Measurements from ENCODE around the gene ELFN1. TPM values are rescaled to one million over a fixed set of nuclear protein-coding genes. Genes with fewer than 3 reads are reported as not detected.

ELFN1 gene
- total RNA-seq, 1 experiment from 2014 or later: 0.69 TPM

DNA sequence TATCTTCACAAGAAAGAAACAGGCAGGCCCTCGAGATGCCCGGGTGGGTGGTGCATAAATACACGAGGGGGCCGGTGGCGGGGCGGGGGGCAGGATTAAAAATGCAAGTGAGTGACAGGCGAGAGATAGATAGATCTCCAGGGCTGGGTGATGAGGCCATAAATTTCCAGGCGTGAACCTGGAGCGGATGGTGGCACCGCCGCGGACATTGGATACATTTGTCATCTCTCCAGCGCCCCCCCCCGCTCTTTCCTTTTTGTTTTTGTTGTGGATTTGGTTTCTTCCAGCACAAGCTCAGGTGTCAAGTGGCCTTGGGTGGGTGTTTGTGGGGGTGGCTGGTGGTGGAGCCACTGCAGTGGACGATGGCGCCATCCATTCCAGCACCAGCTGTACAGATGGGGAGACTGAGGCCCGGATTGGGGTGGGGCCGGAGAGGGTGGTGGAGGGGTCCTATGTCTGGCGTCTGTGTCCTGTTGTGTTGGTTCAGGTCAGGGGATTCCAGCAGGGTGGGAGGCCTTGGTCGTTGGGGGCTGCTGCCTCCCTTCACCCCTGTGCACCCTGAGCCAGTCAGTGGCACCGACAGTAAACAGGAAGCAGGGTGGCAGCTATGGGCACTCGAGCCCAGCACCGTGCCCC lies 2.9 kb downstream of the ELFN1 start:
- no TSS peak for BruUV-seq (replicated peaks)
- no peak overlapping the region for H3K4me3 ChIP-seq (ENCODE audit: low read length)
- H3K4me2 ChIP-seq (ENCODE audit: low read length): no peak overlapping the region
- no peak overlapping the region for H2AFZ ChIP-seq (ENCODE audit: low read length)
- no peaks in the 10 kb centered on the region for H3K9me2 ChIP-seq (replicated peaks; ENCODE audit: low read length)
- H3K36me3 ChIP-seq (ENCODE audit: low read depth, low read length): no peaks in the 10 kb centered on the region
- no peak overlapping the region for H3K27ac ChIP-seq (ENCODE audit: low read length)
- H3K79me2 ChIP-seq (ENCODE audit: low read length): no peaks in the 10 kb centered on the region
- H4K20me1 ChIP-seq (ENCODE audit: low read length): no peaks in the 10 kb centered on the region
- TF ChIP-seq CTCF (conservative IDR thresholded peaks at IDR 0.05; ENCODE audit: low read depth, low read length): no peak
- no peak for TF ChIP-seq EZH2 (IDR thresholded peaks at IDR 0.05; ENCODE audit: low read length, unreplicated experiment)
- TF ChIP-seq EZH2phosphoT487 (IDR thresholded peaks at IDR 0.05; ENCODE audit: borderline replicate concordance, low read length): no peak
- no peaks in the 10 kb centered on the region for H3F3A ChIP-seq (ENCODE audit: low read length, unreplicated experiment)
- ChIA-PET POLR2A (ENCODE audit: unreplicated experiment) (no interaction called here), CTCF (no interaction called here)
- ATAC-seq (no peak), DNase-seq (no peak)
- H3K9ac ChIP-seq (ENCODE audit: low read length): no peak overlapping the region
- peaks cover 64% of the 10 kb centered on the region for H3K27me3 ChIP-seq (ENCODE audit: low read length)
- H3K4me1 ChIP-seq (ENCODE audit: insufficient read depth, low read length): no peaks in the 10 kb centered on the region
- H3K9me3 ChIP-seq (ENCODE audit: low read length): no peaks in the 10 kb centered on the region
- intact Hi-C loops (cut with micrococcal nuclease): no loop called here

DNA sequence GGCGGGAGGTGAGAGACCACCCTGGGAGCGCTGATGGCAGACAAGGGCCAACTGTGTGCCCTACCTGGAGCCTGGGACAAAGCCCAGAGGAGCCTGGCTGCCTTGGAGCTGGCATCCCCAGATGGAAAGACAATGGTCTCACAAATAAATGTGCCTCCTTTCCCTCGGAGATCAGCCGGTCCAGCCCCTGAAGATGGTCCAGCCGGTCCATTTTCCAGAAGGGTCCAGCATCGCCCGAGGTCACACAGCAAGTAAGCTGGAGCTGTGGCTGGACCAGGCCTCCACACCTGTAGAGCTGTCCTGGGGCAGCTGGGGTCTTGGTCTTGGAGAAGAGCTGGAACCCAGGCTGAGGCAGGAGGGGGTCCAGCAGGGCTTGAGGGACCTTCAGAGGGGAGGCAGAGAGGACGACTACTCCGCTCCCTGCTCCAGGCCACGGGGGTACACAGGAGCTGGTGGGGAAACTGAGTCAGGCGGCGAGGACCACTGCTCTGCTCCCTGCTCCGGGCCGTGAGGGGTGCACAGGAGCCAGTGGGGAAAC lies 3.6 kb downstream of the ELFN1 start:
- no peaks in the 10 kb centered on the region for H3K79me2 ChIP-seq (ENCODE audit: low read length)
- no peaks in the 10 kb centered on the region for H3K36me3 ChIP-seq (ENCODE audit: low read depth, low read length)
- H3K4me1 ChIP-seq (ENCODE audit: insufficient read depth, low read length): no peaks in the 10 kb centered on the region
- no peaks in the 10 kb centered on the region for H3K9me2 ChIP-seq (replicated peaks; ENCODE audit: low read length)
- no peaks in the 10 kb centered on the region for H3F3A ChIP-seq (ENCODE audit: low read length, unreplicated experiment)
- no peak overlapping the region for H2AFZ ChIP-seq (ENCODE audit: low read length)
- DNase-seq (no peak), ATAC-seq (no peak)
- H3K9me3 ChIP-seq (ENCODE audit: low read length): no peaks in the 10 kb centered on the region
- no peak overlapping the region for H3K27ac ChIP-seq (ENCODE audit: low read length)
- H3K4me3 ChIP-seq (ENCODE audit: low read length): no peak overlapping the region
- ChIA-PET POLR2A (ENCODE audit: unreplicated experiment) (interaction anchor here (0.6 kb wide), 1 partner anchor 124 kb away, joined by 3 read pairs; no protein-coding TSS in a partner anchor), CTCF (no interaction called here)
- no peak overlapping the region for H3K4me2 ChIP-seq (ENCODE audit: low read length)
- no TSS peak for BruUV-seq (replicated peaks)
- intact Hi-C loops (cut with micrococcal nuclease): no loop called here
- H4K20me1 ChIP-seq (ENCODE audit: low read length): no peaks in the 10 kb centered on the region
- no peak for TF ChIP-seq EZH2phosphoT487 (IDR thresholded peaks at IDR 0.05; ENCODE audit: borderline replicate concordance, low read length)
- TF ChIP-seq EZH2 (IDR thresholded peaks at IDR 0.05; ENCODE audit: low read length, unreplicated experiment): no peak
- TF ChIP-seq CTCF (conservative IDR thresholded peaks at IDR 0.05; ENCODE audit: low read depth, low read length): no peak
- H3K27me3 ChIP-seq (ENCODE audit: low read length): peaks cover 59% of the 10 kb centered on the region
- no peak overlapping the region for H3K9ac ChIP-seq (ENCODE audit: low read length)
